Effector memory CD4-positive, alpha-beta T cell (primary cell): ENCODE results near the gene DIAPH3.

Experiments used
- DNase-seq, 3 donors: peaks; one replicate each; pipeline ENCODE4 v3.0.0-alpha.2; 2020
- H3K27ac ChIP-seq: 2 replicates; pipeline ENCODE4 v1.7.0; 2013; ENCODE audit warnings: mild to moderate bottlenecking, low read length, moderate library complexity; ENCODE audit not compliant: insufficient read depth, poor library complexity, severe bottlenecking
- H3K27me3 ChIP-seq: replicated peaks from 2 replicates; pipeline ENCODE4 v1.7.0; 2013; ENCODE audit warnings: mild to moderate bottlenecking, low read length; ENCODE audit not compliant: insufficient read depth, control insufficient read depth, poor library complexity, severe bottlenecking
- H3K36me3 ChIP-seq: 2 replicates; pipeline ENCODE4 v1.7.0; 2013; ENCODE audit warnings: mild to moderate bottlenecking, low read length, moderate library complexity; ENCODE audit not compliant: control insufficient read depth, insufficient read depth
- H3K4me1 ChIP-seq: 2 replicates; pipeline ENCODE4 v1.7.0; 2013; ENCODE audit warnings: low read length, mild to moderate bottlenecking; ENCODE audit not compliant: control insufficient read depth, insufficient read depth, poor library complexity, severe bottlenecking
- H3K4me3 ChIP-seq: 2 replicates; pipeline ENCODE4 v1.7.0; 2013; ENCODE audit warnings: low read length, low read depth, mild to moderate bottlenecking; ENCODE audit not compliant: insufficient read depth, poor library complexity, severe bottlenecking
- H3K9me3 ChIP-seq: 2 replicates; pipeline ENCODE4 v1.7.0; 2013; ENCODE audit warnings: mild to moderate bottlenecking, low read length, moderate library complexity; ENCODE audit not compliant: control insufficient read depth

DIAPH3 gene

DNA sequence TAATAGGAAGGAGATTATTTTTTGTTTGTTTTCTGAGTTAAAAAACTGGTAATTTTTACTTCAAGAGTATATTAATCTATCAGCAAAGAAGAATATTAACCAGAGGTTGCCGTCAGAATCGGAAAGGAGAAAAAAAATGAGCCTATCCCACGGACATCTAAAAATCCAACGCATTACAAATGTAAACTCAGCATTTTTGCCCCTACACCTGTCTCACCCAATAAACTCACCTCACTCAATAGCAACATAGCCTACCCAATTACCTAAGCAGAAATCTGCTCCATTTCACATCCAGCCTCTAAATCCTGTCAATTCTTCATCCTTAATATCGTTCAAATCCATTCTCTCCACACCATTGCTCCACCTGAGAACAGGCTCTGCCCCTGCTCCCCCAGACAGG lies 10.4 kb upstream of the DIAPH3 start:
- Histone ChIP-seq H3K4me3 (no peak overlapping the region), H3K36me3 (no peaks in the 10 kb centered on the region), H3K9me3 (no peaks in the 10 kb centered on the region), H3K27me3 (no peaks in the 10 kb centered on the region), H3K27ac (no peak overlapping the region), H3K4me1 (no peaks in the 10 kb centered on the region)
- DNase-seq: no peak

DNA sequence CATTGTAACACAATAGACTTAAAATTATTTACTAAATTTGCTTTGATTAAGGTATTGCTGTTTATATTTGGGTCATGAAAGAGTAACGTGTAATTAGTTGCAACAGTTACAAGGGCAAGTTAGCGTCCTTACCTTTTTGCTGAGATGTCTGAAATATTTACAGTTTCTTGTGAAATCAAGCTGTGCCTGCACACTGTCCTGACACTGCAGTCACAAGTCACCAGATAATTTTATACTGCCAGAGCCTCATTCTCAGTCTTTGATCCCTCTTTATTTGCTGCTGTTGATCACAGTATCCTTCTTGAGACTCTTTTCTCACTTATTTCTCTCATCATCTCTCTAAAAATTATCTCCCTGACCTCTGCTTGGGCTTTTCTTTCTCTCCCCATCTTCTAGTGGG lies 8.4 kb upstream of the DIAPH3 start:
- Histone ChIP-seq H3K9me3 (no peaks in the 10 kb centered on the region), H3K27me3 (no peaks in the 10 kb centered on the region), H3K4me1 (no peaks in the 10 kb centered on the region), H3K36me3 (no peaks in the 10 kb centered on the region), H3K27ac (no peak overlapping the region), H3K4me3 (no peak overlapping the region)
- no peak for DNase-seq

DNA sequence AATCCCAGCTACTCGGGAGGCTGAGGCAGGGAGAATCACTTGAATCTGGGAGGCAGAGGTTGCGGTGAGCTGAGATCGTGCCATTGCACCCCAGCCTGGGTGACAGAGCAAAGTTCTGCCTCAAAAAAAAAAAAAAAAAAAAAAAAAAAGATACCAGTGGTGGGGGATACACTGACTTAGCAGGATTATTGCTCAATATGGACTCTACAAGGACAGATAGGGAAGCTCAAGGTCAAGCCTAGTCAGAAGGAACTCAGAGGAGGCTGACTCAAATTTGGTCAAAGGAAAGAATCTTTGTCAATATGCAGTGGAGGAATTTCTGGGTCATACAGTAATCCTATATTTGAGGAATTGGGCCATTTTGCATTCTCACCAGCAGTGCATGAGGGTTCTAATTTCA lies 6.7 kb upstream of the DIAPH3 start:
- no peaks in the 10 kb centered on the region for H3K27me3 ChIP-seq
- no peak overlapping the region for H3K4me3 ChIP-seq
- no peak overlapping the region for H3K27ac ChIP-seq
- H3K4me1 ChIP-seq: no peaks in the 10 kb centered on the region
- H3K36me3 ChIP-seq: no peaks in the 10 kb centered on the region
- H3K9me3 ChIP-seq: no peaks in the 10 kb centered on the region
- DNase-seq: no peak

DNA sequence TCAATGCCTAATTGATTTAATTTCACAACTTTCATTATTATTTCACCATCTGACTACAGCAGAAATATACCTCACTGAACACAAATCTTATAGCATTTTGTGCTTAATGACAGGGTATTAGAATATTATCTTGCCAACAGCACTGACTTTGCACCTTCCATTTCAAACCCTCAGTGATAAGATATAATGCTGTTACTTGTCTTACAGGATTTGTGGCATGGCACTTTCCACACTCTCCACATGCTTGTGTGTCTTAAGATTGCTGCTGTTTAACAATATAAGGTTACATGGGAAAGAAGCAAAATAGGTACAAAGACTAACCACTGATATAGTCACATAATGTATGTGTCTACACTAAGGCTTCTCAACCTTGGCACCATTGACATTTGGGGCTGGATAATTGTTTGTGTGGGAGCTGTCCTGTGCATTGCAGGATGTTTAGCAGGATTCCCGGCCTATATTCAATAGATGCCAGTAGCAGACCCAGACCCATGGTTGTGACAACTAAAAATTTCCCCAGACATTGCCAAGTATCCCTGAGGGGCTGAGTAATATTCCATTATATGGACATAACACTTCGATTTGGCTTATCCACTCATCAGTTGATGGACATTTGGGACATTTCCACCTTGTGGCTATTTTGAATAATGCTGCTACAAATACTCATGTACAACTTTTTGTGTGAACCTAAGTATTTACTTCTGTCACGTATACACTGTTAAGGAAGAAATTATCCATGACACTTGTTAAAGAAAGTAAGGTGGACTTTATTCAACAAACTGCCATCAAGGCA lies 5.7 kb upstream of the DIAPH3 start:
- peaks cover 3% of the 10 kb centered on the region for H3K4me1 ChIP-seq
- no peaks in the 10 kb centered on the region for H3K9me3 ChIP-seq
- no peaks in the 10 kb centered on the region for H3K36me3 ChIP-seq
- no peak for DNase-seq
- H3K4me3 ChIP-seq: no peak overlapping the region
- no peak overlapping the region for H3K27ac ChIP-seq
- no peaks in the 10 kb centered on the region for H3K27me3 ChIP-seq

DNA sequence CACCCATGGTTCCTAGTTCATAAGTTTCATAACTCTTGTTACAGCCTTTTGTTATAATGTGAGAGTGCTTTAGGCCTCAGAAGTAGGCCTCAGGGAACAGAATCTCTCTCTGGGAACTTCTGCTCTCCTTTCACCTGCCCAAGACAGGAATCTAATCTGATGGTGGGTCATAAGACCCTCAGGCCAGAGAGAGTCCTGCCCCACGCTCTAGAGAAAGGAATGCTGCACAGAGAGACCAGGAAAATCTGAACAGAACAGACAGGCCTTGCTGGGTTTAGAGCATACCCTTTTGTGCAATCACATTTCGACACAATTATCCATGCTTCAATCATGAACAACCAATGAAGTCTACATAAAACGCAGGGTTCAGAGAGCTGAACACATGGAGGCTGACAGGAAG lies 3.4 kb upstream of the DIAPH3 start:
- DNase-seq: no peak
- Histone ChIP-seq H3K27ac (no peak overlapping the region), H3K4me1 (peaks cover 7% of the 10 kb centered on the region), H3K36me3 (no peaks in the 10 kb centered on the region), H3K9me3 (no peaks in the 10 kb centered on the region), H3K4me3 (no peak overlapping the region), H3K27me3 (no peaks in the 10 kb centered on the region)

DNA sequence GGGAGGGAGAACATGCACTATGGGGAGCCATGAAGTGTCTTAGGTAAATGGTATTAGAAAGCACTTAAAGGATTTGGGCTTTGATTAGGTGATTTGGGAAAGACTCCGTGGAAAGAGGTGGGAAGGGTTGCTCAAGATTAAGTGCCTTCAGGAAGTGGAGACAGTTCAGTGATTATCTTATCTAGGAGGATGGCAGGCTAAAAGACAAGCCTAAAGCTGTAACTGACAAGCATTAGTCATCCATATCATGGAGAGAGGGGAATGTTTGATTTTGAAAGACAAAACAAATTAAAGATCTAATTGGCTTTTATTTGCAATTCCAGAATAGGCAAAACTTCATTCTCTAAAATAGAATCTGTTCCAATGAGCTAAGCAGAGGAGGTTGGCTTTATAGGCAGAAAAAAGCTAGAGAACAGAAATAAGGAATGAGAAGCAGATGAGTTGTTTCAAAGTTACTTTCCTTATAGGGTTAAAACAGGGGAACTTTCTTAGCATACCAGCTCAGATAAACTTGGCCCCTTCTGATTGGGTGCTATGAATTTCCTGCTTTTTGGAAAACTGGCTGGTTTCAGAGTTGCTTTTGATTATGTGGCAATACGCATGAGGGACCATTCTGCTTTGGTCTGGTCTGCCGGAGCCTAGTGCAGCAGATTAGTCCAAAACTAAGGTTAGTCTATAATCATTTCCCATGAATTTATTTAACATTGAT lies 1.8 kb upstream of the DIAPH3 start:
- H3K4me1 ChIP-seq: peaks cover 7% of the 10 kb centered on the region
- DNase-seq: no peak
- H3K27ac ChIP-seq: no peak overlapping the region
- H3K4me3 ChIP-seq: no peak overlapping the region
- no peaks in the 10 kb centered on the region for H3K27me3 ChIP-seq
- H3K9me3 ChIP-seq: no peaks in the 10 kb centered on the region
- H3K36me3 ChIP-seq: no peaks in the 10 kb centered on the region

DNA sequence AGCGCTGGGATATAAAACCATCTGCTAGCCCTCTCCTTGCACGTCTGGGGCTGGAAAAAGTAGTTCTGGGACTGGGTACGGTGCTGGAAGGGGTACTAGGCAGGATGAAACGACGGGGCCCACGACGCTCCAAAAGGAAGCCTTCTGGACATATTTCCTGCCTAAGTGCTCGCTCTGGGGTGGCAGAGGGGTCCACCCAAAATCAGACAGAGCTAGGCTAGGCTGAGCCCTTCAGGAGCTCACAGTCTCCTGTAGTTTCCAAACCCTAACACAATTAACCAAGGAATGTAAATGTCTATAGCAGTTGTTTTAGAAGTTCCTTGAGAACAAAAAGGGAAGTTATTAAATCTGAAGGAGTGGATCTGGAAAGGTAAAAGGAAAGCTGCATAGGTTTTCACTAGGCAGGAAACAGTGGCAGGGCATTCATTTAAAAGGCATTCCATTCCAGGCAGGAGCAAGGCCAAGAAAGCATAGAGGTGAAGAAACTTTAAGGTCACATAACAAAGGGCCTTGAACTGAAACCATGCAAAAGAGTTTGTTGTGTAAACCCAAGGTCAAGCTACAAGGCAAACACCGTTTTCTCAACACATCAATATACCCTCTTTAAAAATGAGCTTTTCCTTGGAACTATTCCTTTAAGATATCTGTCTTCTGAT lies 634 bp upstream of the DIAPH3 start:
- Histone ChIP-seq H3K36me3 (no peaks in the 10 kb centered on the region), H3K4me3 (peak overlapping the region; percentile 66), H3K27ac (peak overlapping the region; percentile 65), H3K27me3 (no peaks in the 10 kb centered on the region), H3K4me1 (peaks cover 7% of the 10 kb centered on the region), H3K9me3 (no peaks in the 10 kb centered on the region)
- DNase-seq: peak in 1 of 3 donors; percentile 0

DNA sequence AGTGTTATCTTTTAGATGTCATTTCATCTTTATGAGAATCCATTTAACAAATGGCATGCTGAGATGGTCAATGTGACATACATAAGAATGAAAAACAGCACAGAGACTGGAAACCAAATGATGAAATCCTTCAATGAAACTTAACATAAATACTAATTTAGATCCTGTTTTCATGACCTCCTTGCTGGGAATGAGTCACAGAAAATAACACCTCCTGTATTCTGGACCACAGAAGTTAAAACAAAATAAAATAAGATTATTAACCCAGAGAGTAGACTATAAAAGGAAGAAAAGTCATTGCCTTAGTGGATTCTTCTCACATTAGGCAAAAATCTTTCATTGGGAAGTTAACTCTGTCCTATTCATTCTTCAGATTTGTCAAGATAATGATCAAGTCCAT lies 1.6 kb downstream of the DIAPH3 start:
- no peak for DNase-seq
- Histone ChIP-seq H3K9me3 (no peaks in the 10 kb centered on the region), H3K27me3 (no peaks in the 10 kb centered on the region), H3K27ac (no peak overlapping the region), H3K4me1 (peaks cover 7% of the 10 kb centered on the region), H3K4me3 (no peak overlapping the region), H3K36me3 (no peaks in the 10 kb centered on the region)

DNA sequence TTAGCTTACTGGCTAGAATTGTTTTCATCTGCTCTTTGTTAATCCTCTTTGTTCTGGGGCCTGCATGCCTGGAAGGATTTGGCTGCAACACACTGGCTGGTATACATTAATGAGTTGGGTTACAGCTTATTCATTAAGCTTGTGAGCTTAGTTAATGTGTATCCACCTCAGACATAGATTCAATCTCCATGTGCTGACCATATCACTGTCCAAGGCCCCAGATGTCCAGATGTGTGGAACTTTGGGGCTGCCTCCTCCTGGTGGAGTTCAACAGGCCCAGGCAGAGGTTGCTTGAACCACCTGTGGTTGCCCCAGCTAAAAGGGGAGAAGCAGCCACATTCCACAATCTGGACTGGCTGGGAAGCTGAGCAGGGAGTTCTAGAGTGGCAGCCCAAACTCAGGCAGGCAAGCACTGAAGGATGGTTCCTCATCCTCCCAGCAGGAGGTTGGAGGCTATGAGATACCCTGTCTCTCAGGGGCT lies 5.4 kb downstream of the DIAPH3 start:
- Histone ChIP-seq H3K27me3 (no peaks in the 10 kb centered on the region), H3K4me1 (no peaks in the 10 kb centered on the region), H3K4me3 (no peak overlapping the region), H3K27ac (no peak overlapping the region), H3K9me3 (no peaks in the 10 kb centered on the region), H3K36me3 (no peaks in the 10 kb centered on the region)
- DNase-seq: no peak

DNA sequence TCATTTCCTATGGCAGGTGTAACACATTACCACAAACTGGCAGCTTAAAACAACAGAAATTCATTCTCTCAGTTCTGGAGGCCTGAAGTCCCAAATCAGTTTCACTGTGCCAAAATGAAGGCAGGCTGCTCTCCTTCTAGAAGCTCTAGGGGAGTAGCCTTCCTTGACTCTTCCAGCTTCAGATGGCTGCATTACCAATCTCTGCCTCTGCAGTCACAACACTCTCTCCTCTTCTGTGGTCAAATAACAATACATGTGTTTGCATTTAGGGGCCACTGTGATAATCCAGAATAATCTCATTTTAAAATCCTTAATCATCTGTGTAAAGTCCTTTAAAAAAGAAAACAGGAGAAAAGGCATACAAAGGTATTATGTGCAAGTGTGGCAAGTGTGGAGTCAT lies 7.8 kb downstream of the DIAPH3 start:
- H3K27me3 ChIP-seq: no peaks in the 10 kb centered on the region
- no peaks in the 10 kb centered on the region for H3K36me3 ChIP-seq
- no peaks in the 10 kb centered on the region for H3K9me3 ChIP-seq
- H3K27ac ChIP-seq: no peak overlapping the region
- DNase-seq: no peak
- no peak overlapping the region for H3K4me3 ChIP-seq
- no peaks in the 10 kb centered on the region for H3K4me1 ChIP-seq
